Right renal cortex interstitium (tissue), 3 donors: Measurements from ENCODE around the gene SH3BGRL3. TPM values are rescaled to one million over a fixed set of nuclear protein-coding genes. Genes with fewer than 3 reads are reported as not detected.
"Not testable (repeated sequence)": the region's sequence is repeated elsewhere in the genome, so short reads cannot be mapped to it uniquely, and the experiment has no call there.

Experiments used
- DNase-seq, 3 donors: peaks; one replicate each; pipeline ENCODE4 v3.0.0-alpha.2; 2013; ENCODE audit warnings: low read depth in 3 of 3, low spot score in 2 of 3
- polyA plus RNA-seq, 3 donors: library from polyadenylated mRNA; unstranded; fragments of 120-200 nt; gene quantifications; one replicate each; pipeline ENCODE4 v1.2.1, GENCODE V29; 2013; ENCODE audit not compliant: insufficient read length in 3 of 3

The SH3BGRL3 gene
- 100 to 1,000 TPM in 1 of 3 donors, 10 to 100 TPM in 2; 83.5 to 110 (median 94.5) TPM for polyA plus RNA-seq

DNA sequence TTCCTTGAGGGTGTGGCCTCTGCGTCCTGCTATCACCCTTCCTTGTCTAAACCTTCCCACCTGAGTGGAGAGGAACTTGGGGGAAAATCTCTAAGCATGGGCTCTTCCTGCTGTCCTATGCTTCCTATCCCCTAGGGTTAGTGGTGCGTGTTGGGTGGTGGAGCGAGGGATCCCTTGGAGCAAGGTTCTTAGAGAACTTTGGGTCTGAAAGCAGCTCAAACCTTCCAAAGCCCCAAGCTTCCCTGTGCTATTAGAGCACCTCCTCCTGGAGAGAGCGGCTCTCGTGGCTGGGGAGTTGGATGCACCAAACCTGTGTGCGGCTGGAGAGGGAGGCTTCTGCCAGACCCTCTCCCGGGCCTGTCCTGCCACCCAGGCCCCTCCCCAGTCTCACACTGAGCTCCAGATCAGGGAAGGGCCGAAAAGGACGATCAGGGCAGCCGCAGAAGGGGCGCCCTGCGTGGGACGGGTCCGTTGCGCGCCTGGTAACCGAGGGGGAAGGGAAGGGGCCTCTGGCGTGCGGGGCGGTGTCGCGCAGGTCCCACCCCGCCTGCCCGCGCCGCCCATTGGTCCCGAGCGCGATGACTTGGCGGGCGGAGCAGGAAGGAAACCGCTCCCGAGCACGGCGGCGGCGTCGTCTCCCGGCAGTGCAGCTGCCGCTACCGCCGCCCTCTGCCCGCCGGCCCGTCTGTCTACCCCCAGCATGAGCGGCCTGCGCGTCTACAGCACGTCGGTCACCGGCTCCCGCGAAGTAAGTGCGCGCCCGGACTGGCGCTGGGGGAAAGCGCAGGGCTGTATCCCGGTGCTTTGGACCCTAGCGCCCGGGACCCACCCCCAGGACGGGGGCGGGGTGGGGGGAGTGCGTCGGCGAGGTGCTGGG lies at the start of gene SH3BGRL3:
Gene SH3BGRL3 (plus strand): TSS at position 631 of the 877 bp plus-strand sequence. CDS start 70 bp downstream, at position 701.
- DNase-seq, result peak; percentile 49 to 60 (median 60)

DNA sequence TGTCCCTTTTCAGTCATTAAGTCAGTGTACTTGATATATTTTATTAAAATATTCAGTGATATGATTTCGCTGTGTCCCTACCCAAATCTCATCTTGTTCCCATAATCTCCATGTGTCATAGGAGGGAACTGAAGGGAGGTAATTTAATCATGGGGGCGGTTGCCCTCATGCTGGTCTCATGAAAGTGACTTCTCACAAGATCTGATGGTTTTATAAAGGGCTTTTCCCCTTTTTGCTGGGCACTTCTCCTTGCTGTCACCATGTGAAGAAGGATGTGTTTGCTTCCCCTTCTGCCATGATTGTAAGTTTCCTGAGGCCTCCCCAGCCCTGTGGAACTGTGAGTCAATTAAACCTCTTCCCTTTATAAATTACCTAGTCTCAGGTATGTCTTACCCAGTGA lies 49.2 kb upstream of the SH3BGRL3 start:
- not testable (repeated sequence) for DNase-seq

DNA sequence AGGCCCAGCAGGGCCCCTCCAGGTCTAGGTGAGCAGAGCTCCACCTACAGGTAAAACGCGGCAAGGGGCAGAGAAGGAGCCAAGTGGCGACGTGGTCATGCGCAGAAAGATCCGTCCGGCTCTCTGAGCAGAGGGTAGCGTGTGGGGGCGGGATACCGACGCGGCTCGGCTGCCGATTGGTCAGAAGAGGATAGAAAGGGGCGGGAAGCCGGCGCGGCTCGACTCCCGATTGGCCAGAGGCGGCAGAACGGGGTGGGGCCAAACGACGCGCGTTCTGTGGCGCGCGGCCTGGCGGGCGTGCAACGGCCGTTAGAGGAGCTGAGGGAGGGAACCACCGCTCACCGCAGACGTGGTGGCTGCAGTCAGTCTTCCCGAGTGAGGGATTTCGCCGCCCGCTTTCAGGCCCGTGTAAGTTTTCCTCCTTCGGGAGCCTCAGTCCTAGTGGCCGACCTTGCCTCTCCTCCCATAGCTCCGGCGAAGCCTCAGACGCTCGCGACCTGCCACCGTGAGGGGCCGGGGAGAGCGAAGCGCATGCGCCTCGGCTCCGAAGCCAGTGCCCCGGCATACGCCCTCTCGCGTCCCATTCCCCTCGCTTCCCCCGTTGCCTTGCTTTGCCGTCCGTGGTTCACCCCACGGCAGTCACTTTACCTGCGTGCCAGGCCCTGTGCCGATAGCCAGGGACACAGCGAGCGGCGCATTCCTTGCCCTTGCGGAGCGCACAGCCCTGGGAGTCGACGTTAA lies 45.8 kb upstream of the SH3BGRL3 start, which contains the start of gene CEP85:
Gene CEP85 (plus strand): TSS at position 298 of the 741 bp plus-strand sequence. CDS start 5,584 bp downstream, outside the sequence.
- peak; percentile 90 to 92 (median 92) for DNase-seq

DNA sequence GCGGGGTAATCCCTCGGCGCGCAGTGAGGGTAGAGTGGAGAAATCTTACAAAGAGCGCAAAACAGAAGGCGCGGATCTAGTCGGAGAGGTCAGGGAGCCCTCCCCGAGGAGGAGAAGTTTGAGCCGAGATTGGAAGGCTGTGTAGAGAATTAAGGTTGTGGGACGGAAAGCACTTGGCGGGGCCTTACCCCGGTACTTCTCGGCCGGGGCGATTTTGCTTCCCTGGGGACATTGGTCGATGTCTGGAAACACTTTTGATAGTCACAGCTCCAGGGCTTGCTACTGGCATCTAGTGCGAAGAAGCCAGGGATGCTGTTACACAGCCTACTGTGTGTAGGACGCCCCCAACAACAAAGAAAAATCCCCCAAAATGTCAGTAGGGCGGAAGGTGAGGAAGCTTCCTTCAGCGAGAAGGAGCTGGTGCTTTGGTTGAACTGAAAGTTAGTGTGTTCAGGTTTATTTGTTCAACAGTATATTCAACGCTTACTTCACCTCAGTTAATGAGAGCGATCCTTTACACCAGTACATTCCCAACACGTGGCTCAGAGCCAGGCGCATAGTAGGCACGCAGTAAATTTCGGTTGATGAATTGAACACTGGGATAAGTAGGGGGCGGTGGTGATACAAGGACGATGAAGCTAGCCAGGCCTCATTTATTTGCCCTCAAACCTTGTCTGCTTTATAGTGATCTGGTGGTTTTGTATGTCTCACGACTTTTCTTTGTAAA lies 45.1 kb upstream of the SH3BGRL3 start:
- DNase-seq, result peak in 1 of 3 donors; percentile 19

DNA sequence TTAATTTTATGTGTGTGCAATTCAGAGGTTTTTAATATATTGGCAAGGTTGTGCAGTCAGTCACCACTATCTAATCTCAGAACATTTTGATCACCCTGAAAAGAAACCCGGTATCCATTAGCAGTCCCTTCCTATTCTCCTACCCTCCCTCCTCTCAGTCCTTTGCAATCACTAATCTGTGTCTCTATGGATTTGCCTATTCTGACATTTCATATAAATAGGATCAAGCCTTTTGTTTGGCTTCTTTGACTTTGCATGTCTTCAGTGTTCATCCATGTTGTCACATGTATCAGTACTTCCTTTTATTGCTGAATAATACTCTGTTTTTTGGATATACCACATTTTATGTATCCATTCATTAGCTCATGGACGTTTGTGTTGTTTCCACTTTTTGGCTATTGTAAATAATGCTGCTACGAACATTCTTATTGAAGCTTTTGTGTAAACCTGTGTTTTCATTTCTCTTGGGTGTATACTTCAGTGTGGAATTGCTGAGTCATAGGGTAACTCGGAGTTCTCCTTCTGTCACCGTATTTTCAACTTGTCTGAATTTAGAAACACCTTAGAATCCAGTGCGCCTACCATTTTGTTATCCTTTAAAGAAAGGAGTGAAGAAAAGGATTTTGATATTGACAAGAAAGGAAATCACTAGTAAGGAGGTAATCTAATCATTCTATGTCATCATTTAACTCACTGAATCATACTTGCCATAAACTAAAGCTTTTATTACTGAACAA lies 42.5 kb upstream of the SH3BGRL3 start:
- no peak for DNase-seq

DNA sequence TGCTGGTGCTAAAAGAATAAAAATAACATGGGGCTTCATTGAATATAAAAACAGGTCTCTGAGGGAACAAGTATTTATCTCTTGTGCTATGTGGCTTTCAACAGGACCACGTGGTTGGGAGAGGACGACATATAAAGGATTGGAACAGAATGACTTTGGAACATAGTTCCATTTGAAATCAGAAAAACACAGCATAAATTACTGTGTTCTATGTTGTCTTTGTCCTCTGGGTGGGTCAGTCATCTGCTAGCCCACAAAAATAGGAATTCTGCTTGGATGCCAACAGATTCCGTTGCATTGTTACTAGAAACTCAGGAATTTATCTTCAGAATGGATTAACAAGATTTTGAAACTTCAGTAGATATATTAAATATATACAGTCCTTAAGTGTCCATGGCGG lies 40.0 kb upstream of the SH3BGRL3 start:
- no peak for DNase-seq

DNA sequence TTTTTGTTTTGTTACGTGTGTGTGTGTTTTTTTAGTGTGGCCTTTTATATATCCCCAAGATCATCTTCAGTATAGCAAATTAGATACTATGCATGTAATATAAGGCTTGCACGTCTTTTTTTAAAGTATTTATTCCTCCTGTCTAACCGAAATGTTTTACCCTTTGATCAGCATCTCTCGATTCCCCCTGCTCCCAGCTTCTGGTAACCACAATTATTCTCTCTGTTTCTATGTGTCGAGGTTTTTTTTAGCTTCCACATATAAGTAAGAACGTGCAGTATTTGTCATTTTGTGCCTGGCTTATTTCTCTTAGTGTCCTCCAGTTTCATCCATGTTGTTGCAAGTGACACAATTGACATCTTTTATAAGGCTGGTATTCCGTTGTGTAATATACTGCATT lies 27.2 kb upstream of the SH3BGRL3 start:
- DNase-seq, result no peak

DNA sequence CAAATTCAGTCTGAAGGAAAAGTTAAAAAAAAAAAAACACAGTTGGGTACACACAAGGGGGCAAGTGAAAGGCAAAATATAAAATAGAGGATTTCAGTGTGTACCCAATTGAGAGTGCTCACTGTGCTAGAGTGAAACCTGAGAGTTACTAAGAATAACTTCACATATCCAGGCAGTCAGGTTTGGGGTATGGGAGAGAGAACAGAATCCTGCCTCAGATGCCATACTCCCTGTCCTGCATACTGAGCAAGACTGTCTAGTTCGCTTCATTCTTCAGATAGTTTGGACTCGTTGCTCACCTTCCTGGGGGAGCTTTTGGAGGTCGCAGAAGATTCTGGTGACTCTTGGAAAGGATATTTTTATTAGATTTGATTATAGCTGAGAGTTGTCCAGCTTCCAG lies 25.5 kb upstream of the SH3BGRL3 start:
- DNase-seq, result no peak

DNA sequence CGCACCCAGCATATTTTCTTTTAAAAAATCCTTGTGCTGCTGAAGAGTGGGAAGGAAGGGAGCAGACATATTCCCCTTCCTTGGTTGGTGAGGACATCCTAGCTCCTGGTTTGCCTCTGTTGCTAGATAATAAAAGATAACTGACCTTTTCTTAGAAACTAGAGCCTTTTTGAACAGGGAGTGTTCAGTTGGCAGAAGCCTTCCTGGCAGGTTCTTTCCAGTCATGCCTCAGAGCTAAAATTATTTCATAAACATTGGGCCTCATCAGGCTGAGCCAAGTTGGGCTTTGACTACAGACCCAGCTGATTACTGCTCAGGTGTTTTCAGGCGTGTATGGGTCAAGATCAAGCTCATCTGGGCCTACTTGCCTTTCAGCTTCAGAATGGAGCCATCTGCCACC lies 22.7 kb upstream of the SH3BGRL3 start:
- DNase-seq, result no peak

DNA sequence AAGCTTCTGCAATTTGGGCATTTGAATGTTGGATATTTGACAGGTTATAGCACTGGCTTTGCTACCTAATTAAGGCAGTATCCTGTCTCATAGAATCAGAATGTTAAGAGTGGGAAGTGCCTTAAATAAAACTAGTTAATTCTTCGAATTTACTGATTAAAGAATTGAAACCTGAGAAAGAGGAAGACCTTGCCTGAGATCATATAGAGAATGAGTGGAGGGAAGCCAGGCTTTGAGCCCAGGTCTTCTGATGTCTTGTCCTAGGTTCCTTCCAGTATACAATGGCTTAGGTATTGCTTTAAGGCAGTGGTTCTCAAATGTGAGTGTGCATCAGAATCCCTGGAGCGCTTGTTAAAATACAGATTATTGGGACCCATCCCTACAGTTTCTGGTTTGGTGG lies 20.9 kb upstream of the SH3BGRL3 start:
- DNase-seq, result no peak

DNA sequence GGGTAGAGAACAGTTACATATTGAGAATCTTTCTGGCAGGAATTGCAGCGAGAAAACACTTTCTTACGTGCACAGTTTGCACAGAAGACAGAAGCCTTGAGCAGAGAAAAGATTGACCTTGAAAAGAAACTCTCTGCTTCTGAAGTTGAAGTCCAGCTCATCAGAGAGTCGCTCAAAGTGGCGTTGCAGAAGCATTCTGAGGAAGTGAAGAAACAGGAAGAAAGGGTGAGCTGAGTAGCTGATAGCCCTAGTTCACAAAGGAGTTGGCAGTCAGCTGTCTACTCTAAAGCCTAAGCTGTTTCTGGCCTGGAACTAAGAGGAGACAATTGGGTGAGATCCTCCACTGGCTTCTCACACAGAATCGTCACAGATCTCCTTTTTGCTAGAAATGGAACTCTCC lies 20.3 kb upstream of the SH3BGRL3 start:
- DNase-seq, result no peak

DNA sequence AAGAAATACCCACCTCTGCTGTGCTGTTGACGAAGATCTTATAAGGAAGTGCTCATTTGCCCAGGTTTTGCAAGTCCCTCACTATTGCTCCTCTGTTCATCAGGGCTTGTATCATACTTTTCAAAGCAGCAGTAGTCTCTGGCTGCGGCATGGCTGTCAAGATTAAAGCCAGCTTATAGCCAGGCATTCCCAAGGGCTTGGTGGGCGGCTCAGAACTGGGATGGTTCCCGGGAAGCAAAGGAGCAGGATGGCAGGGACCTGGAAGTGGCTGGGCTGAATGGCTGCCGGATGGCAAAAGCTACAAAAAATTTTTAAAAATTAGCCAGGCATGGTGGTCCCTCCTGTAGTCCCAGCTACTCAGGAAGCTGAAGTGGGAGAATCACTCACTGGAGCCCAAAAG lies 16.7 kb upstream of the SH3BGRL3 start:
- no peak for DNase-seq

DNA sequence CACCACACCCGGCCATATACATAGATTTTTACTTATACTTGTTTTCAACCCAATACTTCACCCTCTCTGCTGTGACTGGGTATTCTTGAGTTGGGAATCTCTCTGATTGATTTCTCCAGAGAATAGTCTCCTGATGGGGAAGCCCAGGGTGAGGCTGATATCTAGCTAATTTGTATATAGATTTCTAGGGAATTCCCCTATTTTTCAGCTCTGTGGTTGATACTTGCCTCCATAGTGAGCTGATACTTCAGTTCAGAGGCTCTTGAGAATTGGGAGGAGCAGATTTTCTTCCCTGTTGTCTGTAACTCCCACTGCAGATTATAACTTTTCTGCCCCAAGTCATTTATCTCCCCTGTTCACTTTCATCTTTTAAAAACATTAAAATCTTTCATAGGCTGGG lies 14.5 kb upstream of the SH3BGRL3 start:
- no peak for DNase-seq

DNA sequence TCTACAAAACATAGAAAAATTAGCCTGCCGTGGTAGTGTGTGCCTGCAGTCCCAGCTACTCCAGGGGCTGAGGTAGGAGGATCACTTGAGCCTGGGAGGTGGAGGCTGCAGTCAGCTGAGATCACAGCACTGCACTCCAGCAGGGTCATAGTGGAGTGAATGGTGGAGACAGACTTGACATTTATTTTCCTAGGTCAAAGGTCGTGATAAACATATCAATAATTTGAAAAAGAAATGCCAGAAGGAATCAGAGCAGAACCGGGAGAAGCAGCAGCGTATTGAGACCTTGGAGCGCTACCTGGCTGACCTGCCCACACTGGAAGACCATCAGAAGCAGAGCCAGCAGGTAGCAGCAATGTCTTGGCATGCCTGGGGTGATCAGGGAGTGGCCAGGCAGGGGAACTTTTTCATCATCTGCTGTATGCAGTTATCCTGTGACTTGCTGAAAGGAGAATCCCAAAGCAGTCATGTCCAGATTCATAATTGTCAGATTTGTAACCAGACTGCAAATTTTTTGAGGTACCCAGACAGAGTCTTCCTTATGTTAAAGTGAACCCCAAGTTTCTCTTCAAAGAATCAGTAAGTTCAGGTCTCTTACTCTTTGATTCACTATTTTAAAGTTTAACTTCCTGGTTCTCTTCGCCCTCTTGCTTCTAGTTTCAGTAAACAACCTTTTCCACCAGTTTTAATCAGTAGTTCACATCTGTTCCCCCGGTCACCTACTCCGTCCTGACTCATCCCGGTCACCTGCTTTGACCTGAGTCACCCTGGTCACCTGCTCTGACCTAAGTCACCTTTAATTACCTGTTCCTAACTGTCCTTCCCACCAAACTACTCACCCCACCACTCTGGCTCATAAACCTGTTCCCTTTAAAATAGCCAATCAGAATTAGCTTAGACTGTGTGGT lies 11.3 kb upstream of the SH3BGRL3 start:
- DNase-seq, result no peak

DNA sequence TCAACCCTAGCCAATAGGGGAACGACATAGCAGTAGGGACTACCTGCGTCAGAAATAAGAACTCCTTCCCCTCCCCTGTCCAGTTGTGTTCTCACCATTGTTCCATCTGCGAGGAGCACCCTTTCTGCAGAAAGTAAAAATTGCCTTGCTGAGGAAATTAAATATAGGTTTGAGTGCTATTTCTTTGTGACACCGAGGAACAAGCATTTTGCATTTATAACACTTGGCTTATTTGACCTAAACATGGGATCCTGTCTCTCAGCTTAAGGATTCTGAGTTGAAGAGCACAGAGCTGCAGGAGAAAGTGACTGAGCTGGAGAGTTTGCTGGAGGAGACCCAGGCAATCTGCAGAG lies 10.7 kb upstream of the SH3BGRL3 start:
- DNase-seq, result no peak

DNA sequence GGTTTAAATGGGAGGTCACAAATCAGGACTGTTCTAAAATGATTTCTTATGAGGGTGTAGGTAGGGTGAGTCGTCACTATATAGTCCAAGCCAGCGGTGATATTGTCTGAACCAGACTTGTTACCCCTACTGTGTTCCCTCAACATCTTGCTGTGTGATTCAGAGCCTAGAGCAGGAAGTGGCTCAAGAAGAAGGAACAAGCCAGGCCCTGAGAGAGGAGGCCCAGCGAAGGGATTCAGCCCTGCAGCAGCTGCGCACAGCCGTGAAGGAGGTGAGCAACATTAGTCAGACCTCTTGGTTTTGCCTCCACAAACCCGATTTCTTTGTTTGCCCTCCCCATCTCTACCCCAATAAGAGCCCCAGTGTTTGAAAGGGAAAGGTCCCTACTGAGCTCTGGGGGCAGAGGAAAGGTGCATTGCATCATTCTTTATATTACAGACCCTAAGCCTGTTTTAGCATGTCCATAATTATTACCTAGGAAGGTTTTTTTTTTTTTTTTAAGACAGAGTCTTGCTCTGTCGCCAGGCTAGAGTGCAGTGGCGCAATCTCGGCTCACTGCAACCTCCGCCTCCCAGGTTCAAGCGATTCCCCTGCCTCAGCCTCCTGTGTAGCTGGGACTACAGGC lies 5.0 kb upstream of the SH3BGRL3 start:
- no peak for DNase-seq

DNA sequence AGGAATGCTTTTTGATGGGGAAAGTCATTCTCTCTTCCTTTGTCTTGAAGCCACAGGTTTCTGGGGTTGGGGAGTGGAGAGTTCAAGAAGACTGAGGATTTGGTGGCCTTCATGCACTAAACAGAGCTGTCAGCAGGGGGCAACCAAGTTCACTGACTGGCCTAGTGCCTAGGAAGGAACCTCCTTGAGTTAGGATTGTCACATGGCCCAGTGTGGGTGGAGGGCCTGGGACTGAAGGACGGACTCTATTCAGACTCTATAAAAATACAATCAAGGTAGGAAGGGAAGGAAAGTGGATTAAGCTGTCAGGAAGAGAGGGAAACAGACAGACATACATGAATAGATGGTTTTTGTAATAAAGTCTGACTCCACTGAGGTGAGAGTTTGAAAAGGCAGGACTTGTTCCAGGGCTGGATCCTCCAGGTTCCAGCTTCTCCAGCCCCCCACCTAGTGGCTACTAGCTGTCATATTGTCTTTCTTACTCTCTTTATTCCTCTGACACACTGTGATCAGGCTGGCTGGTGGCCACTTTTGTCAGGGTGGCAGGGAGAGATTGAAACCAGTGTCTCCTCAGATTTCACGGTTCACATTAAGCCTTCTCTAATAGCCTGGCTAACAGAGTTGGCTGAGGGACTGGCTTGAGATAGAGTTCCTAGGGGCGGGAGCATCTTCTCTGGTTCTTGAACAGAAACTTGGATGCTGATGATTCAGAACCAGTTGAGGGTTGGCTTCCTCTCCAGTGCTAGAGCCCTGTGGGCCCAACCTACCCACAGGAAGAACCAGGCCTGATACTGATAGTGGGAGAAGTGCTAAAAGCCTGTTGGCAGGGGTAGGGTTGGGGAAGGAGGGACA lies 4.1 kb upstream of the SH3BGRL3 start:
- DNase-seq, result peak; percentile 39 to 53 (median 49)

DNA sequence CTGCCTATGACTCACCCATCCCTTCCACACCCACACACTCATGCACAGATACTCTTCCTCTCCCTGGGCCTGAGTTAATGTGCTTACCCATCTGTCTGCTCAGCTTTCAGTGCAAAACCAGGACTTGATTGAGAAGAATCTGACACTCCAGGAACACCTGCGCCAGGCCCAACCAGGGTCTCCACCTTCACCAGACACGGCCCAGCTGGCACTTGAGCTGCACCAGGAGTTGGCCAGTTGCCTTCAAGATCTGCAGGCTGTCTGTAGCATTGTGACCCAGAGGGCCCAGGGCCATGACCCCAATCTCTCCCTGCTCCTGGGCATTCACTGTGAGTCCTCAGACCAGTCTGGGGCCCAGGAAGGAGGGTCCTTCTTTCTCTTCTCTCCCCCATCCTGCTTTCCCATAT lies 3.5 kb upstream of the SH3BGRL3 start:
- DNase-seq, result no peak
